ENCODE results near the gene PTGIS. TPM values are rescaled to one million over a fixed set of nuclear protein-coding genes. Genes with fewer than 3 reads are reported as not detected.

The PTGIS gene
- polyA plus RNA-seq, 4 donors: 28.1 to 35.5 (median 35.2) TPM

Other genes starting within 250 kb of the PTGIS start
- under 1 TPM; 0.39 to 0.53 (median 0.40) TPM for gene KCNB1, start 85.5 kb downstream of the PTGIS start, polyA plus RNA-seq (ENCODE audit: insufficient read length in 4 of 4)
- 10 to 100 TPM; 45.2 to 54.6 (median 51.9) TPM for gene B4GALT5, start 145.7 kb upstream of the PTGIS start, polyA plus RNA-seq (ENCODE audit: insufficient read length in 4 of 4)
- gene SLC9A8, start 244.7 kb upstream of the PTGIS start, polyA plus RNA-seq (ENCODE audit: insufficient read length in 4 of 4): 1 to 10 TPM; 8.1 to 9.8 (median 8.7) TPM

All from right renal pelvis (tissue), 4 donors.